ENCODE results near the gene TRMT1.

TRMT1 gene

DNA sequence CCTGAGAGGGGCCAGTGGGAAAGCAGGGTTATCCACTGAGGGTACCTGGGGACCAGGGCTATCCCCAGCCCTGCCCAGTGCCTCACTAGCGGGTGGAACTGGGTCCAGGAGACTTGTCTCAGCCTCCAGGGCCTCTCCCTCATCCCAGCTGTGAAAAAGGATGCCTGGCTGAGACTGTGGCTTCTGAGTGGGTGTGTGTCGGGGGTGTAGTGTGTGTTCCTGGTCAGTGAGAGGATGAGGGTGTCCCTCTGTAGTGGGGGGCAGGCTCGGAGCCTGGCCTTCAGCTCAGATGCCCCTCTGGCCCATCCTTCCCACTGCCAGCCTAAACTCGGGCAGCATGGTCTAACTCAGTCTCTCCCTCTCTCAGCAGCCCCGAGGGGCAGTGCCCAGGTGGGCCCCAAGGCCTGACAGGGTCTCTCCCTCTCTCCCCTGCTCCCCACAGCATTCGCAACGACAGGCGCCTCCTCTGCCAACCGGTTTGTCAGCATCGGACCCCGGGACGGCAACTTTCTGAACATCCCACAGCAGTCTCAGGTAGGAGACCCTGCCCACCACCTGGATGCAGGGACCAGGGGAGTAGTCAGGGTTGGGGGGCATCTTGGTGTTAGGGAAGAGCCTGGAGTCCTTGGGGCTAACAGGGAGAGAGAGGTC is 26.6 kb downstream of the TRMT1 start:
- DNase-seq, result no peak

DNA sequence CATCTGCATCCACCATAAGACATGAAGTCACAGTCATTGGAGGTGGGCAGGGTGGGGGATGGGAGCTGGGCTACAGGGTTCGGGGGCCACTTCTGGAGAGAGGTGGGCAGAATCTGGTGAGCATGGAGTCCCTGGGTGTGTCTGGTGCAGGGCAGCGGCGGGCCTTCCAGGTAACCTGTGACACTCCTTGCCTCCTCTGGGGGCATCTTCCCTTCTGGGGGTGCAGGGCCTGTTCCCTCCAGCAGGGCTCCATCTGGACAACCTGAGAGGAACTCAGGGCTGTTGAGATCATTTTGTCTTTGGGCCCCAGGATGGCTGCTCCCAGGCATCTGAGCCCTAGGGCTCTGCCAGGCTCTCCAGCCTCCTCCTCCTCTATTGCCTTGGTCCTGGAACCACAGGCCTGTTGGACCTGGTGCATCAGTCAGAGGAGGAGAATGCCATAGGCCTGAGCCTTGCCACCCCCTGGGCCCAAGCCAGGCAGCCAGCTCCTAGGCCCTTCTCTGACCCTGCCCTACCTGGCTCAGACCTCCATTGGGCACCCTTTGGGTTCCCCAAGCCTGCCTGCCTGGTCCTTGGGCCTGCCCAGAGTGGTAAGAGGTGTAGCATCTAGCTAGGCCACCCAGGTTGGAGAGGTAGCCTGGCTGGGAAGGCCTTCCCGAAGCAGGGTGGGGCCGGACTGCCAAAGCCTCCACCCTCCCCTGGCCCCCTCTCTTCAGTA is 27.2 kb downstream of the TRMT1 start:
- peak; percentile 72 for DNase-seq

DNA sequence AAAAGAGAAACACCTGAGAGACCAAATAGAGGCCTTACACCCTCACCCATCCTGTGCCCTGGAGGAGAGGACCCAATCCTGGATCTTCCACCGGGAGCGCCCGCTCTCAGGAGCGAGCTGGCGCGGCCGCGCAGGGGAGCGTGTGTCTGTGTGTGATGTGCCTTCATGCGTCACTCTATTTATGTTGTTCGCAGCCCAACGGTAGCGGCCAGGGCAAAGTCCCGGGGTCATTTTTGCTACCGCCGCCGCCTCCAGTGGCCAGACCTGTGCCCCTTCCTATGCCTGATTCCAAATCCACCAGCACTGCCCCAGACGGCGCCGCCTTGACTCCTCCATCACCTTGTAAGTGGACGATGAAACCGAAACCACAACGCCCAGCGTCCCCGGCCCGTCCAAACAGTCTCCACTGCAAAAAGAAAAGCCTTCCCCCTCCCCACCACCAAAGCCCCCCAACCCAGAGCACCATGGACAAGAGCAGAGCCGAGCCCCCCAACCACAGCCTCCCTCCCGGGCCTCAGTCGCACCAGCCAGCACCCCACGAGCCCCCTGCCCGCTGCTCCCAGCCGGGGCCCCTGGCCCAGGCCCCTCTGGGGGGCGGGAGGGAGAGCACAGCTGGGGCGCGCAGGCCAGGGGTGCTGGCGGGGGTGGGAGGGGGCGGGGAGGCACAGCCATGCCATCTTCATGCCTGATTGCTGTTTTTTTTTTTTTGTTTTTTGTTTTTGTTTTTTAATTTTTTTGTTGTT is 28.6 kb downstream of the TRMT1 start:
- DNase-seq, result no peak

DNA sequence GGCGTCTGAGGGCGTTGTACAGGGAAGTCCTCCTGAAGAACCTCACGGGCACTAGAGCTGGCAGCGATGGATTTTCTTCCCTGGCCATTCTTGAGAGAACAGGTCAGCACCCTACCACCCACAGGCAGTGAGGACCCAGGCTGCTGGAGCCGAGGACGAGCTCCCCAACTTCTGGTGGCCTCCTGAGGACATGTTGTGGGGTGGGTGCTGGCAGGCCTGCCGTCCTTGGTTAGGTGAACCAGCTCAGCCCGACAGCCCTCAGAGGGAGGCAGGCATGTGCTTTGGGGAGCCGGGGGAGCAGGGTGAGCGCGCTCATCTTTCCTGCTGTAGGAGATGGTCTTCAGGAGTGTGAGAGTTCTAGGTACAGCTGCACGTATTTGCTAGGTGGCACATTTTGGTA is 29.2 kb downstream of the TRMT1 start:
- no peak for DNase-seq

DNA sequence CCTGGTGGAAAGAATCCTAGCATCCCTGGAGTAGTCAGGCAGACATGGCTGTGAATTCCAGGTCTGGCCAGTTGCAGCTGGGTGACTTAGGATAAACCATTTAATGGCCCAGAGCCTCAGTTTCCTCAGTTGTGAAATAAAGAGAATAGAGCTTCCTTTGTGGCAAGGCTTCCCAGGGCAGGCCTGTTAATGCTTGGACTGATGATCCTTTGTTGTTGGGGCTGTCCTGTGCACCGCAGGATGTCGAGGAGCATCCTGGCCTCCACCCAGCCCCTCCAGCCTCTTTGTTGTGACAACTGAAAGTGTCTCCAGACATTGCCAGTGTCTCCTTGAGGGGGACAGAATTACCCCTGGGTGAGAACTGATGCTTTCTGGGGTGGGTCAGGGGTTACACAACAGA is 30.2 kb downstream of the TRMT1 start:
- DNase-seq, result no peak

DNA sequence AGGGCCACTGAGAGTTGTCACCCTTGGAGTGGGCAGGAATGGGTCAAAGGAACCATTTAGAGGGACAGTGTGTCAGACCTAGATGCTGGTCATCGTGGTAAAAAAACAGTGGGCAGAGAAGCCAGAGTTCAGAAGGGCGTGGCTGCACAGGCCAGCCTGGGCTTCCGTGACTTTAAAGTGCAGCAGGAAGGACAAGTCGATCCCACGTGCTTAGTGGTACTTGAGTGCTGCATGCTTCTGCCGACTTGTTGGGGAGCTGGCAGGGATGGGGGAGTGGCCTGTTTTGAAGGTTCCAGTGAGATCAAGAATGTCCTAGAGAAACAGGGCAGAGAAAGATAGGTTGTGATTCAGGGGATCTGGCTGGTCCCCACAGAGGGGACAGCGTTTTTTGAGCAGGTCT is 30.9 kb downstream of the TRMT1 start:
- no peak for DNase-seq

DNA sequence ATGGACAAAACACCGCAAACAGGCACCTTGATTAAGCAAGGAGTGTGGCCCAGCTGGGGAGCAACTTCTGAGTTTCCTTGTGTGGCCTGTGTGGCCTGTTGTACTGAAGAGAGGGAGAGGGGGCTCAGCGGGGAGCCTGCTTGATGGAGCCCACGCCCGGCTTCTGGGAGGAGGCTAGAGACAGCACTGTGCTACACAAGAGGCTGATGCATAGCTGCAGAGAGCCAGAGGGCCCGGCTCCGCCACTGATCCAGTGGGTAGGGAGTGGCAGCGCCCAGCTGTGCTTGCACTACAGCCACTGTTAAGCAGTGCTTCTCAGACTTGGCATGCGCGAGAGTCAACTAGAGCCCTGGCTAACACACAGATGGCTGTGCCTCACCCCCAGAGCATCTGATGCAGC is 32.9 kb downstream of the TRMT1 start:
- no peak for DNase-seq

DNA sequence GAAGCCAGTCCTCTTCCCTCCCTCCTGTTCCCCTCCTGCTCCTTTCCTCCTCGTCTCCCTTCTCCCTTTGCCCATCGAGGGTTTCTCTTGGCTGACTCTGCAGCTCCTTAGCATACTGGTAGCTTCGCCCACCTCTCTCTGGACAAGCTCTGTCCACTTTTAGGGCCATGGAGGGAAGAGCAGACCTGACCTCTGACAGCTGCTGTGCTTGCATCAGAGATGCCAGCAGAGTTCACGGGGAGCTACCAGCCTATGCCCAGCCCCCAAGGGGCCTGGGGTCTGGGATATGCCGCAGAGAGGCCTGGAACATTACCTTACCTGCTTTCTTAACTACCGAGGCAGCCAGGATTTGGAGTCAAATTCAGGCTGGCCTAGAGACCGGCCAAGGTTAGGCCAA is 33.5 kb downstream of the TRMT1 start:
- DNase-seq, result no peak

DNA sequence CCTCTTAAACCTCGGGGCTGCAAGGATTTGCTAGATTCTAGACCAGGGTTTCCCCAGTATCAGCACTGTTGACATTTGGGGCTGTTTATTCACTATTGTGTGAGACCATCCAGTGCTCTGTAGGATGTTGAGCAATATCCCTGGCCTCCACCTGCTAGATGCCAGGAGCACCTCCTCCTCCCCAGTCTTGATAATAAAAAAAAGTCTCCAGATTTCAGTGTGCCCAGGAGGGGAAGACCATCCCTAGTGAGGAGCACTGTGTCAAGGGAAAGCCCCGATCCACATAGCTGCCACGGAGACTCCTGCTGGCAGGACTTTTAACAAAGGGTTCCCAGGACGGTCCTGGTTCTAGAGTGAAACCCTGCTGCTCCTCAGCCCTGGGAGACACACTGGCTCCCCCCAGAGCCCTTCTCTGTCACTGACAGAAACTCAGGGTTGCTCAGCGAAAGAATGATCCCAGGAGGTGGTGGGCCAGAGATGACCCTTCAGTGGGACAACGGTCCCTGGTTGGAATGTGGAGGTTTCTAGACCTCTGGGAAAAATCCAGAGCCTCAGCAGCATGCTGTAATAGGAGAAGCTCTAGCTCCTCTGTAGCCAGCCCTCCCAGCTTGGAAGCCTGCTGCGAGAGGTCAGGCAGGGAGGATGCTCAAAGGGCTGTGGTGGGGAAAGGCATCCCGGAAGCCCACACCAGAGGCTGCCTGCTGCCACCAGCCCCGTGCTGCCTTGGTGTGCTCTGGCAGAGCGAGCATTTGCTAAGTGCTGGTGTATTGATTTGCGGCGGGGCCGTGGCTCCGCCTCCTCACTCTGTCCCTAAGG is 34.1 kb downstream of the TRMT1 start:
- peak; percentile 69 for DNase-seq

DNA sequence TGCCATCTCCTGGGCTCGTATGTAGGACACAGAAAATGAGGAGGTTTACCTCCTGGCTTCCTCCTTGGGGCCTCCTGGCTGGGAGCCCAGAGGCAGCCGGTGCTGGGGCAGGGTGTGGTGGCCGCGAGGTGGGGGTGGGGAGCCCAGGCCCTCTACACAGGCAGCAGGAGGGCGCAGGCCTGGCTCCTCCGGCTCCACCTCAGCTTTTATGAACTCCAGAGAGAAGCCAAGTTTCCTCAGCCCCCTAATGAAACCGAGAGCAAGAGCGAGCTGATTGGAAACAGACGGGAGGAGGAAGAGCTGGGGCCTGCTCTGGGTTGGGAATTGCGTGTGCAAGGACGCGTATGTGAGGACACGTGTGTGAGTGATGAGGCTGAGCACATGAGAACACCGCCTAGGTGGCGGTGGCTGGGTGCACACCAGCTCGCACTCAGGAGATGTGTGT is 37.0 kb downstream of the TRMT1 start:
- peak; percentile 94 for DNase-seq

DNA sequence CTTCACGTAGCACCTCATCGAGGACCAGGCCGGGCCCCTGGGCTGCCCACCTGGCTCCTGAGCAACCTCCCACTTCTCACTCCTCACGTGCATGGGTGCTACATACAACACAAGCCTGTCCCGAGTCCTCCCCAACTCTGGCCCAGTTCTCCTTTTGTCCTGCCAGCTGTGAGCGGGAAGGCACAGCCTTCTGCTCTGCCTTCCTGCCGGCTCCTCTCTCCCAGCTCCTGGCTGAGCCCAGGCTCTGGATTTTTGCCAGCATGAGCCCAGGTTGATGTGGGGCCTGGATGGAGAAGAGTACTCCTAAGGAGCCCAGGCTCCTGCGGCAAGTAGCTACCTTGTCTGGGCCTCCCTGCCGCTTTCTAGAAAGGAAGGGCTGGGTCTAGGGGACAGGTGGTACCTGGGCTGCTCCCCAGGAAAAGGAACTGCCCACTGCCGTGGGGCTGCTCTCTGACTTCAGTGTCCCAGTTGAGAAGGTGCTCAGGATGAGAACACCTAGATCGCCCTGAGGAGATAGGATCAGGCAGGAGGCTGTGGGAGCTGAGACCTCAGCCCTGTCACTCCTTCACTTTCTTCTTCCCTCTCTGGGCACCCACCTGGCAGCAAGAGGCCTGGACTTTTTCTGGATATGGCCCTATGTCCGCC is 37.5 kb downstream of the TRMT1 start:
- DNase-seq, result no peak

DNA sequence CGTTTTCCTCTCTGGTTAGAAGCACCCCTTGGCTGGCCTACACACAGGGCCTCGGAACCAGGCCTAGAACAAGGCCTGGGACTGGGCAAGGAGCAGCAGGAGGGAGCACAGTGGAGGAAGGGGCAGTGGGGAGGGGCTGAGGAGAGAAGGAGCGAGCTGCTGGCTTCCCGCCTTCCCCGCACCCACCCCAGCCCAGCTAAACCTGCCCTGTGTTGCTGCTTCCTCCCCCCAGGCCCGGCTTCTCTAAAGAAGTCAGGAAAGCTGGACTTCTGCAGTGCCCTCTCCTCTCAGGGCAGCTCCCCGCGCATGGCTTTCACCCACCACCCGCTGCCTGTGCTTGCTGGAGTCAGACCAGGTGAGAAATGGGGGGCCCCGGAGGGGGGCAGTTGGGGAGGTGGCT is 38.2 kb downstream of the TRMT1 start:
- DNase-seq, result no peak

DNA sequence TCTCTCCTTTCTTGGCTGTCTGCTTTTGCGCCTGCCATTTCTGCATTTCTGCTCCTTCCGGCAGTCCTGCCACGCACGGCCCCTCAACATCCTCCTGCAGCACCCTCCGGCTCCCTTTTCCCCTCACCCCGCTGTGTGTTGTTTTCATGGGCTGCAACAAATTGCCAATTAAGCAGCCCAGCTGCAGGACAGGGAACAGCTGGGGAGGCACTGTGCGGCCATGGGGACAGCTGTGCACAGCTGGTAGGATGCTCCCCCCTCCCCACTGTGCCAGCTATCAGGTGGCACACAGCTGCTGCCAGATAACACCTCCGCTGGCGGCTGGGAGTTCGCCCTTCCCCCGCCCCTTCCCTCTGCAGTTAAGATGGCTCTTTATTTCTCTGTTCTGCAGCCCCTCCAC is 39.3 kb downstream of the TRMT1 start:
- peak; percentile 92 for DNase-seq

DNA sequence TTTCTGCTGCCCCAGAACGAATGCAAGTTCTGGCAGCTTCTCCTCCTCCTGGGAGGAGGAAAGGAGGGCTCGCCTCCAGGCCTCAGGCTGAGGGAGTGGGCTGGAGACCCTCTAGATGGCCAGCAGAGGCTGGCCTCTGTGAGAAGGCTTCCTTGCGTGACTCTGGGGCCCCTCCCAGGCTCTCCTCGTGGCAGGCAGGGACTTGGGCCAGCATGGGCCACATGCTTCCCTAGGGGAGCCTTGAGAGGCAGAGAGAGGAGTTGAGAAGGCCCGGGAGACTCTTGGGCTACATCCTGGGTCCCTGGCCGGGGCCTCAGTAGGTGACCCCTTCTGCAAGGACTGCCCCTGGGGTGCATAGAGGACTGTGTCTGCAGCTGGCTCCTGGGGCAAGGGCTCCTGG is 39.8 kb downstream of the TRMT1 start:
- DNase-seq, result no peak

DNA sequence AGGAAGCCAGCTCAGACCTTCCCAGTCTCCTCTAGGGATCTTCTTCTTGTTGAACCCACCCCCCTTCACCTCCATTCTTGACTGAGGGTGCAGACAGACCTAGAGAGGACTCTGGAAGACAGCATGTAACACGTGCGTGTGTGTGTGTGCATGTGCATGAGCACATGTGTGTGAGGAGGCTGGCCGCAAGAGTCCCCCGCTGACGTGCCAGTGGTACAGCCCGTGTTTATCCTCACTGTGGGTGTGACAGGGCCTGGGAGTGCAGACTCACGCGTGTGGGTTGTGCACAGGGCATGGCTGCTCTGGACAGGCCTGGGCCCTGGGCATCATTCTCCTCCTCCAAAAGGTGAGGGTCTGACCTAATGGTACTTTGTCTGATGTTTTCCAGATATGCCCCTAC is 40.2 kb downstream of the TRMT1 start:
- no peak for DNase-seq

DNA sequence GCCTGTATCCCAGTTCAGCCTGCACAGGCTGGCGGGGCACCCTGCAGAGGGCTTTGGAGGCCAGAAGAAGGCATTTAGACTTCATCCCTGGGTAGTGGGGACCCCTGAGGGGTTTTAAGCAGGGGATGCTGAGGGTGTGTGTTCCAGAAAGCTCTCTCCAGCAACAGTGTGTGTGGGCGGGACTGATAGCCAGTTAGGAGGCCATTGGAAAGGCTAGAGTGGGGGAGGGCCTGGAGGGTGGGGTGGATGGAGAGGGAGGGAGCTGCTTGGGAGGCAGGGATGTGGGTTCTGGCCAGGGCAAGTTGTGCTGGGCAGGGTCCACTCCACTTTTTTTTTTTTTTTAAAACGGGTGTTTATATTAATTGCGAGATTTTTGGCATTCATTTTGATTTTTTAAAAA is 42.2 kb downstream of the TRMT1 start:
- no peak for DNase-seq

DNA sequence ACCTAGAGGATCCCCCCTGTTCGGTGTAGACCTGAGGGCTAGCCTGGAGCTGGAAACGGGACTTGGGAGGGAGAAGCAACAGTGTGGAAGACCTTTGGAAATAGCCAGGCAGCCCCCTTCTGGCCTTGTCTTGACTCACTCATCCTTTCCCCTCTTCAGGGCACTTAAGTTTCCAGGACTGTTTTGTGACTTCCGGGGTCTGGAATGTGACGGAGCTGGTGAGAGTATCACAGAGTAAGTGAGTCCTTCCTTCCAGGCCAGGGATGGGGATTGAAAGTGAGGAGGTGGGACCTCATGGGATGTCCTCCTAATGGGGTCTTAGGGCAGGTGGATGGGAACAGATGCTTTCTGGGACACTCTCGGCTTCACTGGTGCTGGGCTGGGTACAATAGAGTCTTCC is 43.3 kb downstream of the TRMT1 start:
- no peak for DNase-seq

DNA sequence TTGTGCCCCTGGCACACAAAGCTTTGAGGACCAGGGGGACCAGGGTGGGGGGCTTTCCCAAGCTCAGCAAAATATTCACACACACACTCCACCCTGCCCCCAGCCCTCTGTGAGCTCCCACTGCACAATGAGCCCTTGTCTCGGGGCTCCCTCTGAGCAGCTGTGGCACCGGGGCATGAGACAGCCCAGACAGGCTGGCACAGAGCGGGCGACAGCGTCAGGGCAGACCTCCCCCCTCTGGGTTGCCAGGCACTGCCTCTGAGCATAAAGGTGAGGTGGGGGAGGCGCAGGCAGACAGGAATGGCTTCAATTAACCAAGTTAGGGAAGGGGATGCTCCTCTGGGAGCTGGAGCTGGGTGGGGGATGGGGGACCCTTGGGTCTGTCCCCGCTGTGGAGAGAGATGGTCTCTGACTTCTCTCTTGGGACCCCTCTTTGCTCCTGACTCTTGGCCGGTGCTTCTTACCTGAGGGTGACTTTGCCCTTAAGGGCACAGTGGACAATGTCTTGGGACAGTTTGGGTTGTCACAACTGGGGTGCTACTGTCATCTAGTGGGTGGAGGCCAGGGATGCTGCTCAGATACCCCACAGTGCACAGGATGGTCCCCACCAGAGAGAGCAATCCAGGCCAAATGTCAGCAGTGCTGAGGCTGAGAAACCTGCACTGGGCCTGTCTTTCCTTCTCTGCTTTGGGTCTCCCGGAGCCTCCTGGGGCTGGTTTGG is 44.2 kb downstream of the TRMT1 start:
- DNase-seq, result peak; percentile 60

DNA sequence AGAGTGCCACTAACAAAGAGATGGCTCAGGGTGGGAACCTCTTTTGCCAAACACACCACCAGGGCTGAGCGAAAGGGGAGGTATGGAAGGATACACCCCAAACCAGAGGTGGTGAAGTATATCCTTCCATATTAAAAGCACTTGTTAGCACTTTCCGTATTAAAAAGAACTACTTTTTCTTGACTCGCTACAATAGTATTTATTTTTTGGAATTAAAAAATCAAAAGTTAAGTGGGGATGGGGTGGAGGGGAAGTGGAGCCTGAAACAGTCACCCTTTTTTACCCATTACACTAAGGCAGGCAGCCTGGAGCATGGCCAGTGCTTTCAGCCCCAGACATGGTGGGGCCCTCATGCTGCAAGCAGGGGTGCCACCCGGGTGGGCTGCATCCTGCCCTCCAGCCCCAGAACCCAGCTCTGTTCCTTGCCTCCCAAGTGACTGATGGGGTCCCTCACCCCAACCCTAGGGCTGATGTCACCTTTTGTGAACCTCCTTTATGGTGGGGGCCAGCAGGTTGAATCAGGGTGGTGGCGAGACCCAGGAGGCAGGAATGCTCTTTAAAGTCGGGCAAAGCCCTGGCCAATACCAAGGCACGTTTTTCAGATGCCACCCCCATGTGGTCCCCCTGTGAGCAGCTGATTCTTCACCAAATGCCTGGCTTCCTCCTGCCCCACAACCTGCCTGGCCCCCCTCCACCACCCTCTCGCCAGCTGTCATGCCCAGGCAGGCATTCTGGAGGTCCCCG is 44.9 kb downstream of the TRMT1 start:
- no peak for DNase-seq

DNA sequence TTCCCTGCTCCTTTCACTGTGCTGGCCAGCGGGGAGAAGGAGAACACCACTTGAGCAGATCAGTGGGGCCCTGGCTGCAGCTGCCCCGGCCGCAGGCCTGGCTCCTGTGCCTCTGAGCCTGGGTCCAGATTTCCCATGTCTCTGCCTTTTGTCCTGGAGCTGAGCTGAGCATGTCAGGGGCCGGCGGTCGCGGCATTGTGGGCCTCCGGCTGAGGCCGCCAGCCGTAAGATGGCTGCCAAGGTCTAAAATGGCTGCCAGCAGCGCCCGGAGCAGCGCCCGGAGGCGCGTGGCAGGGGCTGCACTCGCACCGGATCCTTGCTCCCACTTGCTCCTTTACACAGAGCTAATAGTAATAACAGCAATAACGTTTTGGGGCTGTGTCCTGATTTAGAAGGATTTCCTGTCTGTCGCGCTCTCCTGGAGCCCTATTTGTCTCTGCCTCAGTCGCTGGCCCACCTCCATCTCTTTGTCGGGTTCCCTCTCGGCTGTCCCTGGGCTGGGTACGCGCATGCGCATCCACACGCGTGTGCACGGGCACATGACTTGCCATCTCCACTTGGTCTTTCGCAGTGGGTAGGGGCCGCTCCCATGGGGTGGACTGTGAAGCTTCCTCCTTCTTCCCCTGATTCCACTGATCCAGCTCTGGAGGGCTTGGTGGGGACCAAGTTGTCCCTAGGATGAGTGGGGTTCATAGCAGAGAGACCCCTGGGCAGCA is 46.0 kb downstream of the TRMT1 start:
- no peak for DNase-seq
